Inflammatory macrophage treated with lipopolysaccharide for 4 hours (primary cell): ENCODE results near the gene CCR8.
"Not testable (repeated sequence)": the region's sequence is repeated elsewhere in the genome, so short reads cannot be mapped to it uniquely, and the experiment has no call there.

Experiments used
- DNase-seq: peaks from one replicate; pipeline ENCODE4 v3.0.0-alpha.2; 2020

CCR8 gene

GRCh38 chr3:39317571-39318169 lies 11.8 kb upstream of the CCR8 start:
- DNase-seq, result peak; percentile 74

GRCh38 chr3:39318301-39318700 lies 11.2 kb upstream of the CCR8 start:
- no peak for DNase-seq

- DNase-seq, result no peak
These were observed 10.3 kb upstream of the CCR8 start for GRCh38 chr3:39319249-39319648.

- not testable (repeated sequence) for DNase-seq
These were observed 7.9 kb upstream of the CCR8 start for GRCh38 chr3:39321574-39321983.

GRCh38 chr3:39322209-39322715 lies 7.2 kb upstream of the CCR8 start:
- DNase-seq, result not testable (repeated sequence)

- no peak for DNase-seq
These were observed 6.6 kb upstream of the CCR8 start for GRCh38 chr3:39322936-39323335.

GRCh38 chr3:39323494-39323893 lies 6.0 kb upstream of the CCR8 start:
- DNase-seq, result no peak

GRCh38 chr3:39325236-39325635 lies 4.3 kb upstream of the CCR8 start:
- no peak for DNase-seq

GRCh38 chr3:39327053-39327745 lies 2.3 kb upstream of the CCR8 start:
- no peak for DNase-seq

- no peak for DNase-seq
These were observed 1.7 kb upstream of the CCR8 start for GRCh38 chr3:39327746-39328349.

- DNase-seq, result no peak
These were observed 1.3 kb downstream of the CCR8 start for GRCh38 chr3:39330824-39331223.

- DNase-seq, result no peak
These were observed 3.0 kb downstream of the CCR8 start for GRCh38 chr3:39332525-39332924.

GRCh38 chr3:39333607-39334006 lies 4.1 kb downstream of the CCR8 start:
- DNase-seq, result no peak

GRCh38 chr3:39334205-39334604 lies 4.7 kb downstream of the CCR8 start:
- DNase-seq, result no peak

GRCh38 chr3:39338201-39338600 lies 8.7 kb downstream of the CCR8 start:
- DNase-seq, result no peak

GRCh38 chr3:39339086-39339485 lies 9.6 kb downstream of the CCR8 start:
- no peak for DNase-seq

GRCh38 chr3:39343076-39343717 lies 13.7 kb downstream of the CCR8 start:
- no peak for DNase-seq

GRCh38 chr3:39343760-39344159 lies 14.3 kb downstream of the CCR8 start:
- DNase-seq, result no peak

- no peak for DNase-seq
These were observed 15.3 kb downstream of the CCR8 start for GRCh38 chr3:39344746-39345344.

- DNase-seq, result no peak
These were observed 17.5 kb downstream of the CCR8 start for GRCh38 chr3:39346785-39347585.

GRCh38 chr3:39347586-39347876 lies 18.0 kb downstream of the CCR8 start:
- no peak for DNase-seq

- DNase-seq, result no peak
These were observed 19.6 kb downstream of the CCR8 start for GRCh38 chr3:39349080-39349479.

GRCh38 chr3:39350714-39351113 lies 21.2 kb downstream of the CCR8 start:
- no peak for DNase-seq
